MM.1S (cell line): Measurements from ENCODE around the gene BBS5.
"Not testable (repeated sequence)": the region's sequence is repeated elsewhere in the genome, so short reads cannot be mapped to it uniquely, and the experiment has no call there.

Source experiments
- DNase-seq: peaks from one replicate; pipeline ENCODE4 v3.0.0-alpha.2; 2015
- H2AFZ ChIP-seq: fragments of 300-600 bp; sonication (generic); 2 replicates; pipeline ENCODE4 v1.6.0; 2016; ENCODE audit warnings: antibody characterized with exemption, low read length
- H3F3A ChIP-seq: fragments of 300-600 bp; sonication (generic); 2 replicates; pipeline ENCODE4 v1.6.1; 2016; ENCODE audit warnings: mild to moderate bottlenecking, antibody characterized with exemption, low read length, moderate library complexity, mixed read lengths; ENCODE audit not compliant: insufficient read depth
- H3K27ac ChIP-seq: fragments of 300-600 bp; sonication (generic); 2 replicates; pipeline ENCODE4 v1.5.1; 2016; ENCODE audit warnings: mild to moderate bottlenecking, low read length
- H3K27me3 ChIP-seq: fragments of 300-600 bp; sonication (generic); replicated peaks from 2 replicates; pipeline ENCODE4 v1.6.0; 2016; ENCODE audit warnings: low read length; ENCODE audit not compliant: insufficient read depth
- H3K36me3 ChIP-seq: fragments of 300-600 bp; sonication (generic); replicated peaks from 2 replicates; pipeline ENCODE4 v1.6.1; 2016; ENCODE audit warnings: mild to moderate bottlenecking, low read length, mixed read lengths; ENCODE audit not compliant: insufficient read depth
- H3K4me1 ChIP-seq: fragments of 300-600 bp; sonication (generic); 2 replicates; pipeline ENCODE4 v1.6.1; 2016; ENCODE audit warnings: low read length, mixed read lengths
- H3K4me2 ChIP-seq: fragments of 300-600 bp; sonication (generic); 2 replicates; pipeline ENCODE4 v1.6.0; 2016; ENCODE audit warnings: low read depth, low read length
- H3K4me3 ChIP-seq: fragments of 300-600 bp; sonication (generic); 2 replicates; pipeline ENCODE4 v1.5.1; 2016; ENCODE audit warnings: low read length, mixed read lengths
- H3K79me2 ChIP-seq: fragments of 300-600 bp; sonication (generic); 2 replicates; pipeline ENCODE4 v1.6.1; 2016; ENCODE audit warnings: mixed run types, low read length, mixed read lengths
- H3K9ac ChIP-seq: fragments of 300-600 bp; sonication (generic); 2 replicates; pipeline ENCODE4 v1.6.1; 2016; ENCODE audit warnings: low read length, mixed read lengths
- H3K9me2 ChIP-seq: fragments of 300-600 bp; sonication (generic); replicated peaks from 2 replicates; pipeline ENCODE4 v1.6.1; 2016; ENCODE audit warnings: mild to moderate bottlenecking, low read length, mixed read lengths; ENCODE audit not compliant: insufficient read depth
- H3K9me3 ChIP-seq: fragments of 300-600 bp; sonication (generic); replicated peaks from 2 replicates; pipeline ENCODE4 v1.6.1; 2016; ENCODE audit warnings: mild to moderate bottlenecking, low read length, mixed read lengths; ENCODE audit not compliant: insufficient read depth
- H4K20me1 ChIP-seq: fragments of 300-600 bp; sonication (generic); 2 replicates; pipeline ENCODE4 v1.6.1; 2016; ENCODE audit warnings: mild to moderate bottlenecking, low read length, moderate library complexity, mixed read lengths; ENCODE audit not compliant: insufficient read depth
- EZH2 ChIP-seq: fragments of 300-600 bp; sonication (generic); optimal IDR thresholded peaks from 2 replicates; pipeline ENCODE3; 2017; ENCODE audit warnings: low read depth, mild to moderate bottlenecking, antibody characterized with exemption, low read length, mixed read lengths
- EZH2phosphoT487 ChIP-seq: fragments of 300-600 bp; sonication (generic); IDR thresholded peaks from 2 replicates; pipeline ENCODE4 v1.6.1; 2018; ENCODE audit warnings: antibody characterized with exemption, low read length
- TF ChIP-seq, protein P1 (sequence below): fragments of 300-600 bp; sonication (generic); IDR thresholded peaks from 2 replicates; pipeline ENCODE4 v1.5.1; 2016; ENCODE audit warnings: antibody characterized with exemption, low read length, mixed read lengths

Gene BBS5

DNA sequence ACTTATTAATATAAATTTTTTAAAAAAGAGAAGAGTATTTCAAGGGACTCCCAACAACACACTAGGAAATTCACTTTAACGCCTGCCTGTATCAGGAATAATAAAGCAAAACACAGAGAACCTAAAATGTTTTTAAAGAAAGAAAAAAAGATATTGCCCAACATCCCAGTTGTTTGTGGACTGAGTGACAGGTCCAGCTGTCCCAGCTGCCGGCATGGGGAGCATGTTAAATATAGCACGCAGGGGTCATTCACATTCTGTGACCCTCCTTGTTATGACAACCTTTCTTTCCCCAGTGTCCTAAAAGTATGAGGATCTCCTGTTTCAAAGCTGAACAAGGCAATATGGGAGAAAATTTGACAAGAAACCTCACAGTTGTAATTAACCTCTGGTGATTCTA is 34.6 kb downstream of the BBS5 start:
- Histone ChIP-seq H3K4me1 (no peaks in the 10 kb centered on the region), H3F3A (no peaks in the 10 kb centered on the region), H2AFZ (no peak overlapping the region), H3K36me3 (no peaks in the 10 kb centered on the region), H3K4me2 (no peak overlapping the region), H4K20me1 (no peaks in the 10 kb centered on the region), H3K4me3 (no peak overlapping the region), H3K27ac (no peak overlapping the region), H3K27me3 (no peaks in the 10 kb centered on the region), H3K9ac (no peak overlapping the region), H3K9me3 (no peaks in the 10 kb centered on the region), H3K79me2 (no peaks in the 10 kb centered on the region), H3K9me2 (no peaks in the 10 kb centered on the region)
- DNase-seq: no peak
- no peak for TF ChIP-seq EZH2phosphoT487
- TF ChIP-seq, protein P1, sequence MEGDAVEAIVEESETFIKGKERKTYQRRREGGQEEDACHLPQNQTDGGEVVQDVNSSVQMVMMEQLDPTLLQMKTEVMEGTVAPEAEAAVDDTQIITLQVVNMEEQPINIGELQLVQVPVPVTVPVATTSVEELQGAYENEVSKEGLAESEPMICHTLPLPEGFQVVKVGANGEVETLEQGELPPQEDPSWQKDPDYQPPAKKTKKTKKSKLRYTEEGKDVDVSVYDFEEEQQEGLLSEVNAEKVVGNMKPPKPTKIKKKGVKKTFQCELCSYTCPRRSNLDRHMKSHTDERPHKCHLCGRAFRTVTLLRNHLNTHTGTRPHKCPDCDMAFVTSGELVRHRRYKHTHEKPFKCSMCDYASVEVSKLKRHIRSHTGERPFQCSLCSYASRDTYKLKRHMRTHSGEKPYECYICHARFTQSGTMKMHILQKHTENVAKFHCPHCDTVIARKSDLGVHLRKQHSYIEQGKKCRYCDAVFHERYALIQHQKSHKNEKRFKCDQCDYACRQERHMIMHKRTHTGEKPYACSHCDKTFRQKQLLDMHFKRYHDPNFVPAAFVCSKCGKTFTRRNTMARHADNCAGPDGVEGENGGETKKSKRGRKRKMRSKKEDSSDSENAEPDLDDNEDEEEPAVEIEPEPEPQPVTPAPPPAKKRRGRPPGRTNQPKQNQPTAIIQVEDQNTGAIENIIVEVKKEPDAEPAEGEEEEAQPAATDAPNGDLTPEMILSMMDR: no peak
- no peak for TF ChIP-seq EZH2

DNA sequence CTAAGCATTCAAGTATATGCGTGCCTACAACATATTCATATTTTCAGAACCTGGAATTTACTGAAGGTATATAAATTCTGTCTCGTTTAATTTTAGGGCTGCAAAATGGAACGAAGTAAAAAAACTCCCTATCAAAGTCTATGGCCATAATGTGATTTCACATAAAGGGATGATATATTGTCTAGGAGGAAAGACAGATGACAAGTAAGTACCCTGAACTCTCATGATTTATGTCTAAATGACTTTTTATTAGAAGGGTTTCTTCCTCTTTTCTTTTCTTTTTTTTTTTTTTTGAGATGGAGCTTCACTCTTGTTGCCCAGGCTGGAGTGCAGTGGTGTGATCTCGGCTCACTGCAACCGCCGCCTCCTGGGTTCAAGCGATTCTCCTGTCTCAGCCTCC is 35.5 kb downstream of the BBS5 start:
- H3K79me2 ChIP-seq, H3K9me2 ChIP-seq, H3K9ac ChIP-seq, H3K27ac ChIP-seq, H3K4me1 ChIP-seq, H3K36me3 ChIP-seq, H3K27me3 ChIP-seq, DNase-seq, H3K4me2 ChIP-seq, H3K4me3 ChIP-seq, H3K9me3 ChIP-seq, H2AFZ ChIP-seq, H3F3A ChIP-seq, H4K20me1 ChIP-seq: not testable (repeated sequence)

DNA sequence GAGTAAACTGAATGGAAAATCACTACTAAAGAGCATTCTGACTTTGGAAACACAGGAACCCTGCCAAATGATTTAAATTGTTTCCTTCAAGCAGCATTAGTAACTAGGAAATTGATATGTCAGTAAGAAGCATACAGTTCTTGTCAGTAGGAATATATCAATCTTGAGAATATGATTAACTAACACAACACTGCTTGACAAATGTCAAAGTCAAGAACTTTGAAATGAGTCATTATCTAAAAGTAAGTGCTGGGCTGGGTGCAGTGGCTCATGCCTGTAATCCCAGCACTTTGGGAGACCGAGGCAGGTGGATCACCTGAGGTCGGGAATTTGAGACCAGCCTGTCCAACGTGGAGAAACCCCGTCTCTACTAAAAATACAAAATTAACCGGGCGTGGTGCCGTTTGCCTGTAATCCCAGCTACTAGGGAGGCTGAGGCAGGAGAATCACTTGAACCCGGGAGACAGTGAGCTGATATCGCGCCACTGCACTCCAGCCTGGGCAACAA is 37.2 kb downstream of the BBS5 start:
- H3K4me1 ChIP-seq, H3K4me2 ChIP-seq, H3K4me3 ChIP-seq, H4K20me1 ChIP-seq, H3F3A ChIP-seq, H3K27me3 ChIP-seq, H3K9ac ChIP-seq, H3K27ac ChIP-seq, H3K36me3 ChIP-seq, H3K9me2 ChIP-seq, H3K79me2 ChIP-seq, H3K9me3 ChIP-seq, H2AFZ ChIP-seq, DNase-seq: not testable (repeated sequence)

DNA sequence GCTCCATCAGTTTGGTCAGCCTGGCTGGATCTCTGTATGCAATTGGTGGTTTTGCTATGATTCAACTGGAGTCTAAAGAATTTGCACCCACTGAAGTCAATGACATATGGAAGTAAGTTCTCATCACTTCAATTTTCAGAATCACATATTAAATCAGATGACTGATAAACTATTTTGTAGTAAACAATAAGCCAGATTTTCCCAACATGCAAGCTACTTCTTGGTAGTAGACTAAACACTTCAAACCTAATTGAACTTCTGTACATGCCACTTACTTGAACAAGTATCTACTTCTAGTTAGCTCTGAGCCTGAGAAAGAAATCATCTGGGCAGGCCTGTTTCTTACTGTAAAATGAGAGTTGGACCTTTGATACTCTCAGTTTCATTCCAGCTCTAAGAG is 41.6 kb downstream of the BBS5 start:
- H3K4me1 ChIP-seq: no peaks in the 10 kb centered on the region
- H3K27me3 ChIP-seq: no peaks in the 10 kb centered on the region
- no peaks in the 10 kb centered on the region for H3K9me3 ChIP-seq
- no peak overlapping the region for H3K4me3 ChIP-seq
- no peaks in the 10 kb centered on the region for H3K9me2 ChIP-seq
- DNase-seq: no peak
- H2AFZ ChIP-seq: no peak overlapping the region
- TF ChIP-seq EZH2phosphoT487 (no peak), EZH2 (no peak)
- TF ChIP-seq, protein P1: no peak
- H3K9ac ChIP-seq: no peak overlapping the region
- H3F3A ChIP-seq: no peaks in the 10 kb centered on the region
- no peaks in the 10 kb centered on the region for H4K20me1 ChIP-seq
- no peaks in the 10 kb centered on the region for H3K36me3 ChIP-seq
- no peaks in the 10 kb centered on the region for H3K79me2 ChIP-seq
- no peak overlapping the region for H3K4me2 ChIP-seq
- no peak overlapping the region for H3K27ac ChIP-seq
